Sciatic nerve (tissue), 2 donors: Measurements from ENCODE around the gene LTA4H. TPM values are rescaled to one million over a fixed set of nuclear protein-coding genes. Genes with fewer than 3 reads are reported as not detected.

Experiments
- ATAC-seq: fragments of 200-7000 bp; cut with Tn5 transposase; one replicate; pipeline ENCODE4 v1.9.1; 2020; ENCODE audit warnings: mild to moderate bottlenecking, moderate library complexity
- DNase-seq: peaks from one replicate; pipeline ENCODE4 v3.0.0-alpha.2; 2020; ENCODE audit warnings: low spot score
- intact Hi-C: fragments of 100-400 bp; cut with DNase I; formaldehyde crosslinking; loops from one replicate; pipeline ENCODE4 v1.14.2; 2022
- total RNA-seq: library from RNA; stranded (reverse); fragmentation: NEBNext Ultra II Directional; extraction: Animal tissue kit (Norgen Biotek cat#: 25700); gene quantifications from one replicate; pipeline ENCODE4 v1.2.1, GENCODE V29; 2021
- donor health status: DM: no; HTN: no; CAD: no.
- donor health status: DM: no; HTN: no; CAD: no.

The LTA4H gene
- total RNA-seq, 1 donor from 2014 or later = 56.5 TPM

DNA sequence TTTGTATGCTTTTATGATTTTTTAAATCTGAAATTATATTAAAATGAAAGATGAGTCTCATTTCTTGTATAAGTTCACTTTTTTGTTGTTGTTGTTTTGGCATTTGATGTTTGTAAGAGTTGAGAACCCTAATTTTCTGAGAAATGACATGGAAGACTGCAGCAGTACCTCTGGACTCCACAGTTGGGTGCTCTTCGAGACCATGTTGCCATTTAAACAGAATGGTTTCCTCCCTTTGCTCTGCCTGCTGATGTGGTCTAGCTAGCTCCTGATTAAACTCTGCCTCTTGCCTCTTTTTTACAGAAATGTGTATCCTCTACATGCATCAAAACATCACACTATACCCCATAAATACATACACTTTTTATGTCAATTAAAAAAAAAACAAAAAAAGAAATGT lies 5.8 kb upstream of the LTA4H start:
- ATAC-seq (no peak), DNase-seq (no peak)
- intact Hi-C loops = no loop called here

DNA sequence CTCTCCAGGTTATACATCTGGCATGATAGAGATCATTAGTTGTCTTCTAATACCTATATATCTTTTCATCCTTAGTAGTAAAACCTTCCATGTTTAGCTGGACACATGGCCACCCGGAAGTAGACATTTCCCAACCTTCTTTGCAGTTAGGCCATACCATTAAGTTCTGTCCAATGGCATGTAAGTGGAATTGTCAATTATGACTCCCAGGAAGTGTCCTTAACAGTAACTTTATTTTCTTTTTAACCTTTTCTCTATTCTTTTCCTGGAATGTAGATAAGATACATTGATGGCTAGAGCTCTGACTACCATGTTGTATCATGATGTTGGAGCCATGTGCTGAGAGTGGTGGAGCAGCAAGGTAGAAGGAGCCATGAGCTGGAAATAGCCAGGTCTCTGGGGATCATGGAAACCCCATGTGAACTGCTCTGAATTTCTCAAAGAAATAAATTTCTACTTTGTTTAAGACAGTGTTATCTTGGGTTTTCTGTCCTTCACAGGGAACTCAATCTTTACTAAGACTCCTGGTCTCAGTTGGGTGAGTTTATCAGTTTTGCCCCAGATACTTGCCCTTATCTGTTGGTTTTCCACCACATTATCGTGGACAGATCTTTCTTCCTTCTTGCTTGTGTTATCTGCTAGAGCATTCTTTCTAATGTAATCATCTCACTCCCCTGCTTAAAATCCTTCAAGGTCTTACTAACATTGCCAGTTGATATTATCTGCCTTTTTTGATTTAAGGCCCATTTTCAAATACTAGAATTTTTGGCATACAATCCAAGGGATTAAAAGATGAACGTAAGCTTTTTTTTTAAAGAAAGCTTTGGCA lies 5.1 kb upstream of the LTA4H start:
- DNase-seq (no peak), ATAC-seq (no peak)
- intact Hi-C loops = no loop called here

DNA sequence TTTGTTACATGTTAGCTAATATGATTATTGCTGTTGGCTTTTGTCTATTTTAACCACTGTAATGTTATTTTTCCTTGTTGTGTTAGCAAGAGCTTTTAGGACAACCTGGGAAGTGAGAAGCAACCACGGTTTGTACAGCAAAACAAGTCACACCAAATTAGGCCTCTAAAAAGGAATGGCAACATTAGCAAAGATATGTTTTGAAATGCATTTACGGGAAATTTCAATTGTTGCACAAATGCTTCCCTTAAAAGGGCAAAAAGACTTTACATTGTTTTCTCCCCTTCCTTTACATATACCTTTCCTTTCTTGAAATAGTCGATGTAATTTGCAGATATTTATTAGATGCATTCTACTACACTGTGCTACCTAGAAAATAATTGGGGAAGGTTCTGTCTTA lies 4.1 kb upstream of the LTA4H start:
- intact Hi-C loops = loop anchor here (5.0 kb wide), 1 partner anchor 868 kb away; the partner anchor contains the start of gene NEDD1
- DNase-seq (no peak), ATAC-seq (no peak)

- intact Hi-C loops = loop anchor here (5.0 kb wide), 1 partner anchor 870 kb away; the partner anchor contains the start of gene NEDD1
- no peak for ATAC-seq
- DNase-seq = no peak
Observed at GRCh38 chr12:96036765-96037455, 1.5 kb upstream of the LTA4H start.

- DNase-seq = peak; percentile 61
- intact Hi-C loops = loop anchor here (5.0 kb wide), 1 partner anchor 873 kb away; the partner anchor contains the start of gene NEDD1
- peak; percentile 19 for ATAC-seq
Observed at GRCh38 chr12:96034621-96035282, 635 bp downstream of the LTA4H start.

DNA sequence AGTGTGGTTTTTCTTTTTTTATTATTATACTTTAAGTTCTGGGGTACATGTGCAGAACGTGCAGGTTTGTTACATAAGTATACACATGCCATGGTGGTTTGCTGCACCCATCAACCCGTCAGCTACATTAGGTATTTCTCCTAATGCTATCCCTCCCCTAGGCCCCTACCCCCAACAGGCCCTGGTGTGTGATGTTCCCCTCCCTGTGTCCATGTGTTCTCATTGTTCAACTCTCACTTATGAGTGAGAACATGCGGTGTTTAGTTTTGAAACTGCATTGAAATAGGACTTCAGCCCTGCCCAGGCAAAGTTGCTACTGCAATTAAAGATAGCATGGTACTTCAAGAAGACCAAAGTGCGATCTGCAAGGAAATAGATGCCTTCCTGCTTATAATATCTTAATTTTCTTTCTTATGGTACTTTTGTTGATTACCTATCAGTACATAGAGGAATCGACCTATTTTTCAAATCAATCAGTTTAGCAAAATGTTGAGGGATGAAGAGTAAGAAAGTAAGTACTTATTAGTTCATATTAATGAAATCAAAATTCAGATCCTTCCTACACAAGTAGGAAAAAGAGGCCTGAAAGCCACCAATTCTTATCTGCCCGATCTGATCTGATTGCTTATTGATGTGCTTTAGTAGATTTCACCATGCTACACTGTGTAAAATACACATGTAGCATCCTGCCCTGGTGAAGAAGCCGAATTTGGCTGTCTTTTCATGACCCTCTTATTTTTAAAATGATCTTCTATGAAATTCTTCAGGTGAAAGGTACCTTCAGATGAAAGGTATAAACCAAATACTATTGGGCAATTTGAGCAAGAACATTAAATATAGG lies 1.6 kb downstream of the LTA4H start:
- DNase-seq = no peak
- ATAC-seq = no peak
- intact Hi-C loops = no loop called here

GRCh38 chr12:96029826-96030225 lies 5.6 kb downstream of the LTA4H start:
- ATAC-seq (no peak), DNase-seq (no peak)
- intact Hi-C loops = no loop called here

DNA sequence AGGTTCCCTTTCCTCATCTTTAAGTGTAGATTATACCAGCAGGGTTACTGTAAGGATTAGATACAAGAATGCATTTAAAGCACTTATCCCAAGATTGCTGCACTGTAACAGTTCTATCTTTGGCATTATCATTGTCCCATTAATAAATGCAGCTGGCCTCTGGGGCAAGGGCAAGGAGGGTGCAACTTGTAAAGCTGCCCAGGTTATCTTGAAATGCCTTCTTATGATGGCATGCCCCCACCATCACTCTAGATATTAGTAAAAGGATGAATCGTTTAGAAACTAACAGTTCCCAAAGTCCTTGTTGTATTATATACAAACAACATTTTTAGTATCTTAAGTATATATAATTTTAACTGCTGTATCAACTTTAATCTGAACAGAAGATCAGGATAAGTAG lies 6.8 kb downstream of the LTA4H start:
- DNase-seq (no peak), ATAC-seq (no peak)
- intact Hi-C loops = no loop called here

DNA sequence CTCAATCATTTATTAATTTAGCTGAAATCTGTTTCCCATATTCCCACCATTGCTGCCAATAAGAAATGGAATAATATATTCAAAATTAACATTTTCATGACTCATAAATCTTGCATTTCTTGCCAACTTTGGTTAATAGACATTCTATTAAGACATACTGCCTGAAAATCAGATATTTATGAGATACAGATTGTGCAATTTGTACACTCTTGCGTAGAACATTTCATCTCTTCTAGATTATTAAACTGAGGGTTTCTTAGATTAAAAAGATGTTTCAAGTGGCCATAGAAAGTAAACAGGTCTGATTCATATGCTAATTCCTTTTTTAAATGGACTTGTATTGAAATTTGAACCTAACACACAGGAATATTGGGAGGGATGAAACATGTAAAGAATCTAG lies 9.1 kb downstream of the LTA4H start:
- DNase-seq (no peak), ATAC-seq (no peak)
- intact Hi-C loops = no loop called here

GRCh38 chr12:96025518-96025917 lies 9.9 kb downstream of the LTA4H start:
- intact Hi-C loops = no loop called here
- ATAC-seq (no peak), DNase-seq (no peak)

- intact Hi-C loops = no loop called here
- DNase-seq = no peak
- ATAC-seq = no peak
Observed at GRCh38 chr12:96020314-96021003, 14.9 kb downstream of the LTA4H start.

- intact Hi-C loops = no loop called here
- no peak for DNase-seq
- no peak for ATAC-seq
Observed at GRCh38 chr12:96015672-96016071, 19.7 kb downstream of the LTA4H start.

DNA sequence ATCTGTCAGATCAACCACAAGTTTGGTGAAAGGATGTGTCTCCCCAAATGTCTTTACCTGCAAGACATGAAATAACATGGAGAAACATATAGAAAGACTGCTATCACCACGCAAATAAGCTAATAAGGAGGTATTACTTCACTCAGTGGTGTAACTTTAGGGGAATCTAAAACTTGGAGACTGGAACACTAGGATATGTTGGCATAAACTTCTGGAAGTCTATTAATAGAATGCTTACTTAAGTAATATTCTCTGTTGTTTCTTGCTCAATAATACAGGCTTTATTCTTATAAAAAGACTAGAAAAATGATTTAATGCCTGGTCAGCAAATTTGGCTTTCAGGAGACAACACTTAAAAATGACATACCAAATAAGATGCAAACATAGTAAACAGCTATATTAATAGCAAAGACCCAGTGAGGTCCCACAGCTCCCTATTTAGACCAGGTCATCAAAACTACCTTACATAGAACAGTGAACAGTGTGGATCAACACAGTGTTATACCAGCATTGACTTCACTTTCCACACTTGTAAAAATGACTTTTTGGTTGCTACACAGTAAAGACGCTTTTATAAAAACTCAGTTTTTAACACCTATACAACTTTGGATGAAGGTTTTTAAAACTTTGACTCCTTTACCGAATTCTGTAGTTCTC lies 20.3 kb downstream of the LTA4H start:
- intact Hi-C loops = no loop called here
- ATAC-seq (no peak), DNase-seq (no peak)

GRCh38 chr12:96007729-96008128 lies 27.7 kb downstream of the LTA4H start:
- intact Hi-C loops = no loop called here
- ATAC-seq = no peak

GRCh38 chr12:96006727-96007126 lies 28.7 kb downstream of the LTA4H start:
- ATAC-seq (no peak), DNase-seq (no peak)
- intact Hi-C loops = no loop called here

More at GRCh38 chr12:96007729-96008128, 27.7 kb downstream of the LTA4H start:
- no peak for DNase-seq

- no peak for ATAC-seq
- DNase-seq = no peak
- intact Hi-C loops = no loop called here
Observed at GRCh38 chr12:96000858-96001257, 34.5 kb downstream of the LTA4H start.

- no peak for DNase-seq
- ATAC-seq = peak; percentile 23
- intact Hi-C loops = no loop called here
Observed at GRCh38 chr12:95999484-95999883, 35.9 kb downstream of the LTA4H start.
